HepG2 (cell line): ENCODE measurements around the gene ZFP36.

Experiments used
- POLR2A ChIP-seq, 2 experiments: IDR thresholded peaks; 2 replicates each; pipeline ENCODE4 v1.6.1; 2011; ENCODE audit warnings: low read depth in 2 of 2, low read length in 2 of 2, mild to moderate bottlenecking in 1 of 2, moderate library complexity in 1 of 2; ENCODE audit not compliant: insufficient read depth in 1 of 2
- SOX6 ChIP-seq, 2 experiments: fragments of 450-650 bp in 1 of 2; sonication (generic) in 1 of 2; formaldehyde crosslinking in 1 of 2; IDR thresholded peaks; 2 replicates each; pipeline versions ENCODE4 v1.4.0 to v1.6.1; 2017 to 2020; ENCODE audit warnings: antibody characterized with exemption in 1 of 2, mild to moderate bottlenecking in 1 of 2, missing genetic modification reagents in 1 of 2
- TAF1 ChIP-seq: sonication (generic); formaldehyde crosslinking; IDR thresholded peaks from 2 replicates; pipeline ENCODE4 v1.4.0; 2020; ENCODE audit warnings: missing genetic modification reagents
- TP53 ChIP-seq: sonication (generic); formaldehyde crosslinking; conservative IDR thresholded peaks from 2 replicates; pipeline ENCODE4 v1.4.0; 2020; ENCODE audit warnings: missing genetic modification reagents
- ZGPAT ChIP-seq: IDR thresholded peaks from 2 replicates; pipeline ENCODE4 v1.6.1; 2016; ENCODE audit warnings: mild to moderate bottlenecking
- ZNF772 ChIP-seq: sonication (generic); formaldehyde crosslinking; IDR thresholded peaks from 2 replicates; pipeline ENCODE4 v1.5.0; 2020; ENCODE audit warnings: mild to moderate bottlenecking, missing genetic modification reagents
- TF ChIP-seq, protein P1 (sequence below): sonication (generic); formaldehyde crosslinking; IDR thresholded peaks from 2 replicates; pipeline ENCODE4 v1.5.0; 2020; ENCODE audit warnings: mild to moderate bottlenecking, missing genetic modification reagents, moderate library complexity

- TF ChIP-seq ZGPAT (CRISPR knock-in tag) (peak; percentile 91), TP53 (CRISPR knock-in tag) (0 out of 2 replicates have a peak, but pooled peaks have one; percentile 22), TAF1 (CRISPR knock-in tag) (peak; percentile 99), SOX6 (IDR thresholded peaks at IDR 0.05) (no peak), SOX6 (CRISPR knock-in tag; IDR thresholded peaks at IDR 0.05) (peak; percentile 48), ZNF772 (CRISPR knock-in tag) (peak; percentile 77), POLR2A (IDR thresholded peaks at IDR 0.05; ENCODE audit: insufficient read depth in 1 of 2, low read depth in 2 of 2, low read length in 2 of 2) (peak; percentile 98)
- TF ChIP-seq, protein P1, sequence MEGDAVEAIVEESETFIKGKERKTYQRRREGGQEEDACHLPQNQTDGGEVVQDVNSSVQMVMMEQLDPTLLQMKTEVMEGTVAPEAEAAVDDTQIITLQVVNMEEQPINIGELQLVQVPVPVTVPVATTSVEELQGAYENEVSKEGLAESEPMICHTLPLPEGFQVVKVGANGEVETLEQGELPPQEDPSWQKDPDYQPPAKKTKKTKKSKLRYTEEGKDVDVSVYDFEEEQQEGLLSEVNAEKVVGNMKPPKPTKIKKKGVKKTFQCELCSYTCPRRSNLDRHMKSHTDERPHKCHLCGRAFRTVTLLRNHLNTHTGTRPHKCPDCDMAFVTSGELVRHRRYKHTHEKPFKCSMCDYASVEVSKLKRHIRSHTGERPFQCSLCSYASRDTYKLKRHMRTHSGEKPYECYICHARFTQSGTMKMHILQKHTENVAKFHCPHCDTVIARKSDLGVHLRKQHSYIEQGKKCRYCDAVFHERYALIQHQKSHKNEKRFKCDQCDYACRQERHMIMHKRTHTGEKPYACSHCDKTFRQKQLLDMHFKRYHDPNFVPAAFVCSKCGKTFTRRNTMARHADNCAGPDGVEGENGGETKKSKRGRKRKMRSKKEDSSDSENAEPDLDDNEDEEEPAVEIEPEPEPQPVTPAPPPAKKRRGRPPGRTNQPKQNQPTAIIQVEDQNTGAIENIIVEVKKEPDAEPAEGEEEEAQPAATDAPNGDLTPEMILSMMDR (CRISPR knock-in tag), result peak; percentile 18; the same call in 1 of the 2 replicates
These were observed 29.1 kb downstream of the ZFP36 start, which contains the start of gene RPS16 for GRCh38 chr19:39435499-39436349.
